T-helper 17 cell (primary cell): ENCODE data around the gene WDR38. TPM values are rescaled to one million over a fixed set of nuclear protein-coding genes. Genes with fewer than 3 reads are reported as not detected.

Experiments
- ATAC-seq: fragments of 150-1000 bp; cut with Tn5 transposase; 2 replicates; pipeline ENCODE4 v1.10.0; 2021; ENCODE audit warnings: mild to moderate bottlenecking, moderate library complexity
- DNase-seq, 3 donors: peaks; one replicate each; pipeline versions ENCODE4 v3.0.0 to v3.0.0-alpha.2; 2020 to 2021
- H3K9me3 ChIP-seq: one replicate; pipeline ENCODE4 v1.7.0; 2013; ENCODE audit warnings: low read length, mild to moderate bottlenecking; ENCODE audit not compliant: control insufficient read depth, poor library complexity, severe bottlenecking
- H3K27ac Mint-ChIP-seq: one replicate; pipeline ENCODE4 v1.8.0; 2022; ENCODE audit warnings: mild to moderate bottlenecking, moderate library complexity, mixed read lengths
- H3K27me3 Mint-ChIP-seq: one replicate; pipeline ENCODE4 v1.8.0; 2022; ENCODE audit warnings: mixed read lengths
- H3K36me3 Mint-ChIP-seq: one replicate; pipeline ENCODE4 v1.8.0; 2022; ENCODE audit warnings: low read depth, mixed read lengths
- H3K4me1 Mint-ChIP-seq: one replicate; pipeline ENCODE4 v1.8.0; 2022; ENCODE audit warnings: mild to moderate bottlenecking, mixed read lengths
- H3K4me3 Mint-ChIP-seq: one replicate; pipeline ENCODE4 v1.8.0; 2022; ENCODE audit warnings: mild to moderate bottlenecking, moderate library complexity, mixed read lengths
- total RNA-seq, 4 donors: library from RNA in 2 of 4; stranded (reverse) in 2 of 4; gene quantifications; one replicate each; pipeline ENCODE4 v1.2.3 and lab custom pipeline; 2022 to 2026

The WDR38 gene
- total RNA-seq, 2 donors from 2014 or later = not detected

- Mint-ChIP-seq H3K4me3 (no peak overlapping the region), H3K36me3 (peaks cover 4% of the 10 kb centered on the region), H3K27me3 (no peaks in the 10 kb centered on the region), H3K27ac (peak overlapping the region; percentile 93), H3K4me1 (peaks cover 24% of the 10 kb centered on the region)
- DNase-seq = no peak
- no peak for ATAC-seq
- H3K9me3 ChIP-seq = no peaks in the 10 kb centered on the region
These were observed 2.9 kb downstream of the WDR38 start for GRCh38 chr9:124855944-124856765.

- Mint-ChIP-seq H3K36me3 (peaks cover 4% of the 10 kb centered on the region), H3K27me3 (no peaks in the 10 kb centered on the region), H3K4me3 (no peak overlapping the region), H3K27ac (peak overlapping the region; percentile 9), H3K4me1 (peaks cover 25% of the 10 kb centered on the region)
- no peak for DNase-seq
- H3K9me3 ChIP-seq = no peaks in the 10 kb centered on the region
- no peak for ATAC-seq
These were observed 4.4 kb downstream of the WDR38 start for GRCh38 chr9:124857533-124858162.

- no peak for DNase-seq
- Mint-ChIP-seq H3K36me3 (peaks cover 4% of the 10 kb centered on the region), H3K27me3 (no peaks in the 10 kb centered on the region), H3K4me1 (peaks cover 22% of the 10 kb centered on the region), H3K4me3 (no peak overlapping the region), H3K27ac (no peak overlapping the region)
- ATAC-seq = no peak
- no peaks in the 10 kb centered on the region for H3K9me3 ChIP-seq
These were observed 5.2 kb downstream of the WDR38 start for GRCh38 chr9:124858330-124859046.

- peak overlapping the region; percentile 86 for H3K4me3 Mint-ChIP-seq
- no peaks in the 10 kb centered on the region for H3K27me3 Mint-ChIP-seq
- H3K4me1 Mint-ChIP-seq = peaks cover 19% of the 10 kb centered on the region
- no peaks in the 10 kb centered on the region for H3K9me3 ChIP-seq
- peaks cover 4% of the 10 kb centered on the region for H3K36me3 Mint-ChIP-seq
- H3K27ac Mint-ChIP-seq = peak overlapping the region; percentile 95
- DNase-seq = no peak
- ATAC-seq = no peak
These were observed 6.7 kb downstream of the WDR38 start for GRCh38 chr9:124859803-124860581.

- Mint-ChIP-seq H3K36me3 (peaks cover 4% of the 10 kb centered on the region), H3K27ac (peak overlapping the region; percentile 95), H3K4me3 (peak overlapping the region; percentile 95), H3K27me3 (no peaks in the 10 kb centered on the region), H3K4me1 (peaks cover 19% of the 10 kb centered on the region)
- DNase-seq (no peak), ATAC-seq (no peak)
- no peaks in the 10 kb centered on the region for H3K9me3 ChIP-seq
These were observed 7.5 kb downstream of the WDR38 start for GRCh38 chr9:124860582-124861341.

GRCh38 chr9:124861342-124862229, 8.3 kb downstream of the WDR38 start, which contains the start of the genes ARPC5L and RPL35:
ARPC5L (plus strand) TSS chr9:124862130; CDS start chr9:124869291, 7,161 bp downstream.
RPL35 (minus strand) TSS chr9:124861957; CDS start chr9:124861912, 45 bp downstream.
- Mint-ChIP-seq H3K27ac (peak within 1 kb of the TSS; percentile 95), H3K36me3 (peaks cover 4% of the 10 kb centered on the region), H3K27me3 (no peaks in the 10 kb centered on the region)

GRCh38 chr9:124863371-124863871, 10.2 kb downstream of the WDR38 start:
- Mint-ChIP-seq H3K4me3 (peak overlapping the region; percentile 50), H3K27me3 (no peaks in the 10 kb centered on the region), H3K36me3 (peaks cover 4% of the 10 kb centered on the region), H3K27ac (peak overlapping the region; percentile 9), H3K4me1 (peaks cover 20% of the 10 kb centered on the region)
- ATAC-seq = no peak
- no peak for DNase-seq
- H3K9me3 ChIP-seq = no peaks in the 10 kb centered on the region

More at GRCh38 chr9:124861342-124862229, 8.3 kb downstream of the WDR38 start, which contains the start of the genes ARPC5L and RPL35:
- Mint-ChIP-seq H3K4me1 (peaks cover 19% of the 10 kb centered on the region), H3K4me3 (peak within 1 kb of the TSS; percentile 95)
- H3K9me3 ChIP-seq = no peaks in the 10 kb centered on the region
- ATAC-seq = peak; percentile 95
- peak; percentile 94 to 97 (median 94) for DNase-seq

- peaks cover 4% of the 10 kb centered on the region for H3K36me3 Mint-ChIP-seq
- no peaks in the 10 kb centered on the region for H3K9me3 ChIP-seq
- DNase-seq (peak; percentile 91 to 92 (median 91)), ATAC-seq (peak; percentile 88)
- peak overlapping the region; percentile 93 for H3K4me3 Mint-ChIP-seq
- peaks cover 28% of the 10 kb centered on the region for H3K4me1 Mint-ChIP-seq
- H3K27ac Mint-ChIP-seq = peak overlapping the region; percentile 93
- H3K27me3 Mint-ChIP-seq = no peaks in the 10 kb centered on the region
These were observed 15.5 kb downstream of the WDR38 start for GRCh38 chr9:124868511-124869465.

GRCh38 chr9:124869466-124869985, 16.3 kb downstream of the WDR38 start:
- H3K27me3 Mint-ChIP-seq = no peaks in the 10 kb centered on the region
- DNase-seq (peak in 2 of 3 donors; percentile 34 to 36), ATAC-seq (peak; percentile 20)
- H3K4me1 Mint-ChIP-seq = peaks cover 28% of the 10 kb centered on the region
- H3K4me3 Mint-ChIP-seq = peak overlapping the region; percentile 93
- no peaks in the 10 kb centered on the region for H3K9me3 ChIP-seq
- peaks cover 4% of the 10 kb centered on the region for H3K36me3 Mint-ChIP-seq
- peak overlapping the region; percentile 93 for H3K27ac Mint-ChIP-seq

- Mint-ChIP-seq H3K36me3 (peaks cover 4% of the 10 kb centered on the region), H3K4me1 (peaks cover 31% of the 10 kb centered on the region), H3K4me3 (peak overlapping the region; percentile 93), H3K27ac (peak overlapping the region; percentile 93), H3K27me3 (no peaks in the 10 kb centered on the region)
- no peaks in the 10 kb centered on the region for H3K9me3 ChIP-seq
- ATAC-seq (peak; percentile 43), DNase-seq (peak in 2 of 3 donors; percentile 43 to 56)
These were observed 16.8 kb downstream of the WDR38 start for GRCh38 chr9:124869986-124870560.
